Heart left ventricle (tissue), 16 donors: ENCODE measurements around the gene HMGCS2. TPM values are rescaled to one million over a fixed set of nuclear protein-coding genes. Genes with fewer than 3 reads are reported as not detected.

Experiments
- ATAC-seq, 4 donors: fragments of 200-7000 bp; cut with Tn5 transposase; one replicate each; pipeline ENCODE4 v1.9.1; 2020 to 2022; ENCODE audit warnings: moderate library complexity in 4 of 4, mild to moderate bottlenecking in 3 of 4, moderate number of reproducible peaks in 1 of 4
- DNase-seq, 5 donors: peaks; one replicate each; pipeline ENCODE4 v3.0.0-alpha.2; 2020
- H3K27ac ChIP-seq, 12 donors: fragments of 200-600 bp; sonication (generic) in 4 of 12; one replicate each; pipeline versions ENCODE4 v1.5.0 to v1.8.0; 2016 to 2022; ENCODE audit warnings: mild to moderate bottlenecking in 2 of 12
- H3K27me3 ChIP-seq, 9 donors: fragments of 200-600 bp; sonication (generic) in 2 of 9; one replicate each; pipeline versions ENCODE4 v1.5.1 to v1.8.0; 2016 to 2022; ENCODE audit warnings: mild to moderate bottlenecking in 3 of 9
- H3K36me3 ChIP-seq, 9 donors: fragments of 200-600 bp; sonication (generic) in 2 of 9; one replicate each; pipeline versions ENCODE4 v1.5.0 to v1.8.0; 2018 to 2022; ENCODE audit warnings: mild to moderate bottlenecking in 2 of 9
- H3K4me1 ChIP-seq, 12 donors: fragments of 200-600 bp; sonication (generic) in 4 of 12; one replicate each; pipeline versions ENCODE4 v1.5.0 to v1.8.0; 2016 to 2022; ENCODE audit warnings: mild to moderate bottlenecking in 3 of 12
- H3K4me3 ChIP-seq, 12 donors: fragments of 200-600 bp; sonication (generic) in 4 of 12; one replicate each; pipeline versions ENCODE4 v1.5.0 to v1.8.0; 2017 to 2022; ENCODE audit warnings: mild to moderate bottlenecking in 9 of 12, moderate library complexity in 4 of 12
- H3K9me3 ChIP-seq, 12 donors: fragments of 200-600 bp; sonication (generic) in 4 of 12; one replicate each; pipeline versions ENCODE4 v1.5.0 to v1.8.0; 2016 to 2022; ENCODE audit warnings: mild to moderate bottlenecking in 1 of 12
- POLR2A ChIP-seq, 2 donors: fragments of 450-650 bp; IDR thresholded peaks; one replicate each; pipeline ENCODE4 v1.6.1; 2017; ENCODE audit warnings: antibody characterized with exemption in 2 of 2, mild to moderate bottlenecking in 2 of 2, moderate library complexity in 2 of 2
- WGBS, 4 donors: extraction: QIAGEN DNeasy Blood & Tissue Kit in 2 of 4; methylation state at CpG; one replicate each; pipeline versions ENCODE4 v1.1.5 to v1.1.7; 2013 to 2018; 5-methylcytosine and 5-hydroxymethylcytosine counted together
- intact Hi-C, 10 donors: fragments of 100-400 bp; cut with DNase I; formaldehyde crosslinking; loops; one replicate each; pipeline versions ENCODE4 v1.11.1 to v1.14.2; 2022
- polyA plus RNA-seq, 2 donors: library from polyadenylated mRNA; stranded (reverse); fragments of 200-250 nt; gene quantifications; one replicate each; pipeline ENCODE4 v1.2.3, GENCODE V29; 2013
- total RNA-seq, 9 donors: library from RNA; depleted of rRNA in 2 of 9; stranded (reverse); fragments of >200 nt in 2 of 9; fragmentation: NEBNext Ultra II Directional in 3 of 9; extraction: Animal tissue kit (Norgen Biotek cat#: 25700) in 3 of 9; gene quantifications; one replicate each; pipeline versions ENCODE4 v1.1.0 to v1.2.4, GENCODE V29; 2016 to 2023
- TF ChIP-seq, protein P1 (sequence below), 12 donors: fragments of 200-600 bp; sonication (generic) in 4 of 12; IDR thresholded peaks; one replicate each; pipeline versions ENCODE4 v1.5.0 to v1.8.0; 2018 to 2022; ENCODE audit warnings: antibody characterized with exemption in 12 of 12, mild to moderate bottlenecking in 5 of 12
- donor health status: ischemic (EF 13 %, LVEDD 7.1; RV severe dilation, severe dysfunction).
- donor health status: healthy with polysubstance abuse.
- donor health status: DM: no; HTN: yes; CAD: no.
- donor health status: DM: no; HTN: no; CAD: no.
- donor health status: ischemic (EF 25% LVEDD 6.9; RV normal size, moderate dysfunction).
- donor health status: ischemic (EF 25% LVEDD 5.7; RV mildly dilated, moderate dysfunction).
- donor health status: healthy.
- donor health status: DM: yes; HTN: yes; CAD: no.
- donor health status: ischemic (EF 35%, LVEDD 5.7; RV mildly dilated, moderate dysfunction).
- donor health status: nonischemic (EF 11% LVEDD 7.7; RV severe dilation, severe dysfunction).
- donor health status: DM: yes; HTN: yes; CAD: no.
- donor health status: PGD.
- donor health status: ischemic (EF 29% LVEDD 5.4; RV normal size, mild dysfunction).
- donor health status: nonischemic (EF 23%, LVEDD 6.1; RV moderate dilation, normal function).

The HMGCS2 gene
- total and polyA plus RNA-seq, 11 donors, result 0.42 to 504 (median 15.5) TPM

- no peaks in the 10 kb centered on the region for H3K36me3 ChIP-seq
- intact Hi-C loops, result no loop called here
- H3K9me3 ChIP-seq, result peaks cover 0 to 17% (median 3%) of the 10 kb centered on the region in 12 donors
- no peak overlapping the region for H3K4me3 ChIP-seq
- TF ChIP-seq, protein P1, sequence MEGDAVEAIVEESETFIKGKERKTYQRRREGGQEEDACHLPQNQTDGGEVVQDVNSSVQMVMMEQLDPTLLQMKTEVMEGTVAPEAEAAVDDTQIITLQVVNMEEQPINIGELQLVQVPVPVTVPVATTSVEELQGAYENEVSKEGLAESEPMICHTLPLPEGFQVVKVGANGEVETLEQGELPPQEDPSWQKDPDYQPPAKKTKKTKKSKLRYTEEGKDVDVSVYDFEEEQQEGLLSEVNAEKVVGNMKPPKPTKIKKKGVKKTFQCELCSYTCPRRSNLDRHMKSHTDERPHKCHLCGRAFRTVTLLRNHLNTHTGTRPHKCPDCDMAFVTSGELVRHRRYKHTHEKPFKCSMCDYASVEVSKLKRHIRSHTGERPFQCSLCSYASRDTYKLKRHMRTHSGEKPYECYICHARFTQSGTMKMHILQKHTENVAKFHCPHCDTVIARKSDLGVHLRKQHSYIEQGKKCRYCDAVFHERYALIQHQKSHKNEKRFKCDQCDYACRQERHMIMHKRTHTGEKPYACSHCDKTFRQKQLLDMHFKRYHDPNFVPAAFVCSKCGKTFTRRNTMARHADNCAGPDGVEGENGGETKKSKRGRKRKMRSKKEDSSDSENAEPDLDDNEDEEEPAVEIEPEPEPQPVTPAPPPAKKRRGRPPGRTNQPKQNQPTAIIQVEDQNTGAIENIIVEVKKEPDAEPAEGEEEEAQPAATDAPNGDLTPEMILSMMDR (IDR thresholded peaks at IDR 0.05), result no peak
- no peak for TF ChIP-seq POLR2A (IDR thresholded peaks at IDR 0.05)
- WGBS, 4 donors, result 82 to 86% (median 83%) methylated on average over 6 of the region's 6 CpGs
- peaks cover 0 to 4% (median 0%) of the 10 kb centered on the region in 9 donors for H3K27me3 ChIP-seq
- no peak overlapping the region for H3K27ac ChIP-seq
- H3K4me1 ChIP-seq, result no peaks in the 10 kb centered on the region
- ATAC-seq (no peak), DNase-seq (no peak)
These were observed 64.8 kb downstream of the HMGCS2 start for GRCh38 chr1:119703666-119704450.

DNA sequence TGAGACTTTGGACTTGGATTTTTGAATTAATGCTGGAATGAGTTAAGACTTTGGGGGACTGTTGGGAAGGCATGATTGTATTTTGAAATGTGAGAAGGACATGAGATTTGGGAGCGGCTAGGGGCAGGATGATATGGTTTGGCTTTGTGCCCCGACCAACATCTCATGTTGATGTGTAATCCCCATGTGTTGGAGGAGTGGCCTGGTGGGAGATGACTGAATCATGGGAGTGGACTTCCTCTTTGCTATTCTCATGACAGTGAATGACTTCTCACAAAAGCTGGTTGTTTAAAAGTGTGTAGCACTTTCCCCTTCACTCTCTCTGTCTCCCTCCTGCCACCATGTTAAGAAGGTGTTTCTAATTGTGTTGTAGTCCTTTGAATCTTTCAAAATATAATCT lies 66.3 kb downstream of the HMGCS2 start:
- Histone ChIP-seq H3K27ac (no peak overlapping the region), H3K4me3 (no peak overlapping the region), H3K27me3 (peaks cover 0 to 4% (median 0%) of the 10 kb centered on the region in 9 donors), H3K36me3 (no peaks in the 10 kb centered on the region), H3K4me1 (no peaks in the 10 kb centered on the region), H3K9me3 (peaks cover 0 to 17% (median 3%) of the 10 kb centered on the region in 12 donors)
- DNase-seq (no peak), ATAC-seq (no peak)
- intact Hi-C loops, result no loop called here
- no peak for TF ChIP-seq POLR2A (IDR thresholded peaks at IDR 0.05)
- WGBS, 4 donors, result 43 to 59% (median 57%) methylated on average over 2 of the region's 2 CpGs

- Histone ChIP-seq H3K4me1 (no peaks in the 10 kb centered on the region), H3K9me3 (peaks cover 0 to 17% (median 3%) of the 10 kb centered on the region in 12 donors), H3K27ac (no peak overlapping the region), H3K36me3 (no peaks in the 10 kb centered on the region), H3K4me3 (no peak overlapping the region), H3K27me3 (peaks cover 0 to 4% (median 0%) of the 10 kb centered on the region in 9 donors)
- DNase-seq (no peak), ATAC-seq (no peak)
- TF ChIP-seq POLR2A (IDR thresholded peaks at IDR 0.05), result no peak
- TF ChIP-seq, protein P1 (IDR thresholded peaks at IDR 0.05), result no peak
- intact Hi-C loops, result no loop called here
These were observed 67.0 kb downstream of the HMGCS2 start for GRCh38 chr1:119701659-119702058.

- Histone ChIP-seq H3K27me3 (peaks cover 0 to 4% (median 0%) of the 10 kb centered on the region in 9 donors), H3K27ac (no peak overlapping the region), H3K36me3 (no peaks in the 10 kb centered on the region), H3K4me3 (no peak overlapping the region), H3K4me1 (no peaks in the 10 kb centered on the region), H3K9me3 (peaks cover 0 to 17% (median 3%) of the 10 kb centered on the region in 12 donors)
- WGBS, 4 donors, result 66 to 79% (median 70%) methylated on average over 2 of the region's 2 CpGs
- TF ChIP-seq, protein P1 (IDR thresholded peaks at IDR 0.05), result no peak
- no peak for TF ChIP-seq POLR2A (IDR thresholded peaks at IDR 0.05)
- no peak for DNase-seq
- no peak for ATAC-seq
- intact Hi-C loops, result no loop called here
These were observed 68.4 kb downstream of the HMGCS2 start for GRCh38 chr1:119700326-119700725.

Other genes with a start within 250 kb of the HMGCS2 start
- gene ZNF697, start 120.6 kb downstream of the HMGCS2 start, total RNA-seq, result 10 to 100 TPM in 6 of 9 donors, 1 to 10 TPM in 3; 7.8 to 14.0 (median 10.9) TPM
- gene ZNF697, start 120.6 kb downstream of the HMGCS2 start, polyA plus RNA-seq, result 1 to 10 TPM; 2.8 to 6.9 TPM
- 10 to 100 TPM in 2 of 9 donors, 1 to 10 TPM in 7; 2.8 to 39.6 (median 5.2) TPM for gene PHGDH, start 57.0 kb downstream of the HMGCS2 start, total RNA-seq
- gene PHGDH, start 57.0 kb downstream of the HMGCS2 start, polyA plus RNA-seq, result 10 to 100 TPM in 1 of 2 donors, 1 to 10 TPM in 1; 3.0 to 16.5 TPM
- not detected for gene REG4, start 42.6 kb upstream of the HMGCS2 start, total RNA-seq
- under 1 TPM in 1 of 2 donors, not detected in 1; 0.07 TPM for gene REG4, start 42.6 kb upstream of the HMGCS2 start, polyA plus RNA-seq
- gene ADAM30, start 127.6 kb upstream of the HMGCS2 start, total RNA-seq, result not detected
- gene ADAM30, start 127.6 kb upstream of the HMGCS2 start, polyA plus RNA-seq, result not detected